SK-N-SH treated with all-trans-retinoic acid at 6 μM for 48 hours (cell line): ENCODE results near the gene SHISA2.

Experiments
- ATAC-seq: fragments of 200-7000 bp; cut with Tn5 transposase; 3 replicates; pipeline ENCODE4 v1.9.1; 2020; ENCODE audit warnings: mild to moderate bottlenecking, moderate library complexity
- ARNTL ChIP-seq: fragments of 450-650 bp; formaldehyde crosslinking; IDR thresholded peaks from 2 replicates; pipeline ENCODE4 v1.5.0; 2020; ENCODE audit warnings: low read depth, mild to moderate bottlenecking, moderate library complexity, borderline replicate concordance
- BACH2 ChIP-seq: fragments of 250-450 bp; sonication (Bioruptor Pico); IDR thresholded peaks from 2 replicates; pipeline ENCODE4 v1.9.0; 2021; ENCODE audit warnings: mild to moderate bottlenecking, borderline replicate concordance
- CSDC2 ChIP-seq: fragments of 250-450 bp; sonication (Bioruptor Pico); IDR thresholded peaks from 2 replicates; pipeline ENCODE4 v1.5.0; 2020; ENCODE audit warnings: mild to moderate bottlenecking, moderate library complexity
- ESRRG ChIP-seq: fragments of 250-450 bp; sonication (Bioruptor Pico); IDR thresholded peaks from 2 replicates; pipeline ENCODE4 v1.6.1; 2021; ENCODE audit warnings: mild to moderate bottlenecking
- GLIS3 ChIP-seq: fragments of 250-450 bp; sonication (Bioruptor Pico); IDR thresholded peaks from 2 replicates; pipeline ENCODE4 v1.5.0; 2020; ENCODE audit warnings: mild to moderate bottlenecking, moderate library complexity
- ISL1 ChIP-seq: fragments of 250-450 bp; sonication (Bioruptor Pico); IDR thresholded peaks from 2 replicates; pipeline ENCODE4 v2.1.2; 2022; ENCODE audit warnings: mild to moderate bottlenecking, moderate library complexity
- OSR1 ChIP-seq: fragments of 250-450 bp; sonication (Bioruptor Pico); IDR thresholded peaks from 2 replicates; pipeline ENCODE4 v1.8.0; 2022; ENCODE audit warnings: moderate library complexity, mild to moderate bottlenecking, inconsistent platforms
- PPARA ChIP-seq: fragments of 250-450 bp; sonication (Bioruptor Pico); IDR thresholded peaks from 2 replicates; pipeline ENCODE4 v1.5.0; 2020; ENCODE audit warnings: mild to moderate bottlenecking, borderline replicate concordance
- RARB ChIP-seq: fragments of 250-450 bp; sonication (Bioruptor Pico); IDR thresholded peaks from 2 replicates; pipeline ENCODE4 v1.8.0; 2021; ENCODE audit warnings: mild to moderate bottlenecking, moderate library complexity
- SNAI2 ChIP-seq: fragments of 250-450 bp; sonication (Bioruptor Pico); IDR thresholded peaks from 2 replicates; pipeline ENCODE4 v1.5.0; 2020; ENCODE audit warnings: mild to moderate bottlenecking, moderate library complexity
- TOX ChIP-seq: fragments of 250-450 bp; sonication (Bioruptor Pico); IDR thresholded peaks from 2 replicates; pipeline ENCODE4 v1.8.0; 2021; ENCODE audit warnings: mild to moderate bottlenecking, moderate library complexity, borderline replicate concordance
- ZC3H10 ChIP-seq: fragments of 250-450 bp; sonication (Bioruptor Pico); IDR thresholded peaks from 2 replicates; pipeline ENCODE4 v1.5.1; 2021; ENCODE audit warnings: mild to moderate bottlenecking, moderate library complexity
- ZFP3 ChIP-seq: fragments of 250-450 bp; sonication (Bioruptor Pico); IDR thresholded peaks from 2 replicates; pipeline ENCODE4 v1.5.0; 2020; ENCODE audit warnings: mild to moderate bottlenecking, moderate library complexity
- ZFP30 ChIP-seq: fragments of 450-650 bp; formaldehyde crosslinking; IDR thresholded peaks from 2 replicates; pipeline ENCODE4 v1.5.0; 2022; ENCODE audit warnings: mild to moderate bottlenecking, moderate library complexity
- ZNF565 ChIP-seq: fragments of 450-650 bp; formaldehyde crosslinking; conservative IDR thresholded peaks from 2 replicates; pipeline ENCODE4 v1.5.0; 2020; ENCODE audit warnings: low read depth, mild to moderate bottlenecking, moderate library complexity
- ZNF70 ChIP-seq: fragments of 450-650 bp; formaldehyde crosslinking; IDR thresholded peaks from 2 replicates; pipeline ENCODE4 v1.5.0; 2020; ENCODE audit warnings: mild to moderate bottlenecking, moderate library complexity
- ZNF8 ChIP-seq: fragments of 450-650 bp; formaldehyde crosslinking; IDR thresholded peaks from 2 replicates; pipeline ENCODE4 v1.5.0; 2020; ENCODE audit warnings: mild to moderate bottlenecking, moderate library complexity
- TF ChIP-seq, protein P1 (sequence below): fragments of 250-450 bp; sonication (Bioruptor Pico); IDR thresholded peaks from 2 replicates; pipeline ENCODE4 v1.5.1; 2021; ENCODE audit warnings: mild to moderate bottlenecking, moderate library complexity
- TF ChIP-seq, protein P2 (sequence below): fragments of 250-450 bp; sonication (Bioruptor Pico); IDR thresholded peaks from 2 replicates; pipeline ENCODE4 v1.8.0; 2021; ENCODE audit warnings: low read depth, mild to moderate bottlenecking, moderate library complexity, borderline replicate concordance
- TF ChIP-seq, protein P3 (sequence below): fragments of 250-450 bp; sonication (Bioruptor Pico); IDR thresholded peaks from 2 replicates; pipeline ENCODE4 v1.5.0; 2020; ENCODE audit warnings: mild to moderate bottlenecking, moderate library complexity
- TF ChIP-seq, protein P4 (sequence below): fragments of 250-450 bp; sonication (Bioruptor Pico); IDR thresholded peaks from 2 replicates; pipeline ENCODE4 v1.5.1; 2020; ENCODE audit warnings: low read depth, mild to moderate bottlenecking, moderate library complexity

SHISA2 gene

DNA sequence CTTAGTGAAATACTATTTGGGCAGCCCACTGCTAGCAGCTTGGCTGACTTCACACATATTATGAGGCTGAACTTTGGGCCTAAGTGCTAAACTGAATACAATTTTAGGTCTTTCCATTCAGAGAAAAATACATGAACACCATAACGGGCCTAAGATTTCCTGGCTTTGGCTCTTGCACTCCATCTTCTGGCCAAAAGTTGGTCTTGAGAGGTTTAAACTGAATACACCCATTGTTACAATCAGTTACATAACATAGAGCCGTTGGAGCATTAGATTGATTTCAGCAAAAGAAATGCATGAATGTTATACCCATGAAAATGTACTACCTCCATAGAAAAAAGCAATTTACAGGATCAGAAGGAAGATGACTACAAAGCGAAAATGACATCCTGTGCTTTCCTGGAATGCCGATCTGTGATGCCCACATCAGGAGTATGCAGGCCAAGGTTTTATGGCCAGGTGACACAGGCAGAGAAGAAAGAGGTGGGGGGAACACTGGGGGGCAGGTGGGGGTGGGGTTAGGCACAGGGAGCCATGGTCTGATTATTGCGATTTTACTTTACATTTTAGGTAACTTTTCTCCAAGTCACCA, 11.1 kb upstream of the SHISA2 start:
- peak; percentile 68 for ATAC-seq
- TF ChIP-seq ZNF70 (CRISPR knock-in tag) (no peak), ISL1 (CRISPR knock-in tag) (no peak), GLIS3 (no peak), BACH2 (CRISPR knock-in tag) (no peak), ZFP30 (CRISPR knock-in tag) (no peak), TOX (CRISPR knock-in tag) (no peak), CSDC2 (no peak), ZC3H10 (CRISPR knock-in tag) (no peak), SNAI2 (CRISPR knock-in tag) (no peak), OSR1 (no peak), ARNTL (no peak), ESRRG (CRISPR knock-in tag) (no peak), ZNF565 (no peak), ZNF8 (no peak)
- TF ChIP-seq, protein P1, sequence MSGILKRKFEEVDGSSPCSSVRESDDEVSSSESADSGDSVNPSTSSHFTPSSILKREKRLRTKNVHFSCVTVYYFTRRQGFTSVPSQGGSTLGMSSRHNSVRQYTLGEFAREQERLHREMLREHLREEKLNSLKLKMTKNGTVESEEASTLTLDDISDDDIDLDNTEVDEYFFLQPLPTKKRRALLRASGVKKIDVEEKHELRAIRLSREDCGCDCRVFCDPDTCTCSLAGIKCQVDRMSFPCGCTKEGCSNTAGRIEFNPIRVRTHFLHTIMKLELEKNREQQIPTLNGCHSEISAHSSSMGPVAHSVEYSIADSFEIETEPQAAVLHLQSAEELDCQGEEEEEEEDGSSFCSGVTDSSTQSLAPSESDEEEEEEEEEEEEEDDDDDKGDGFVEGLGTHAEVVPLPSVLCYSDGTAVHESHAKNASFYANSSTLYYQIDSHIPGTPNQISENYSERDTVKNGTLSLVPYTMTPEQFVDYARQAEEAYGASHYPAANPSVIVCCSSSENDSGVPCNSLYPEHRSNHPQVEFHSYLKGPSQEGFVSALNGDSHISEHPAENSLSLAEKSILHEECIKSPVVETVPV (CRISPR knock-in tag), result no peak
- TF ChIP-seq, protein P2, sequence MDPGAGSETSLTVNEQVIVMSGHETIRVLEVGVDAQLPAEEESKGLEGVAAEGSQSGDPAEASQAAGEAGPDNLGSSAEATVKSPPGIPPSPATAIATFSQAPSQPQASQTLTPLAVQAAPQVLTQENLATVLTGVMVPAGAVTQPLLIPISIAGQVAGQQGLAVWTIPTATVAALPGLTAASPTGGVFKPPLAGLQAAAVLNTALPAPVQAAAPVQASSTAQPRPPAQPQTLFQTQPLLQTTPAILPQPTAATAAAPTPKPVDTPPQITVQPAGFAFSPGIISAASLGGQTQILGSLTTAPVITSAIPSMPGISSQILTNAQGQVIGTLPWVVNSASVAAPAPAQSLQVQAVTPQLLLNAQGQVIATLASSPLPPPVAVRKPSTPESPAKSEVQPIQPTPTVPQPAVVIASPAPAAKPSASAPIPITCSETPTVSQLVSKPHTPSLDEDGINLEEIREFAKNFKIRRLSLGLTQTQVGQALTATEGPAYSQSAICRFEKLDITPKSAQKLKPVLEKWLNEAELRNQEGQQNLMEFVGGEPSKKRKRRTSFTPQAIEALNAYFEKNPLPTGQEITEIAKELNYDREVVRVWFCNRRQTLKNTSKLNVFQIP (CRISPR knock-in tag), result no peak
- TF ChIP-seq, protein P3, sequence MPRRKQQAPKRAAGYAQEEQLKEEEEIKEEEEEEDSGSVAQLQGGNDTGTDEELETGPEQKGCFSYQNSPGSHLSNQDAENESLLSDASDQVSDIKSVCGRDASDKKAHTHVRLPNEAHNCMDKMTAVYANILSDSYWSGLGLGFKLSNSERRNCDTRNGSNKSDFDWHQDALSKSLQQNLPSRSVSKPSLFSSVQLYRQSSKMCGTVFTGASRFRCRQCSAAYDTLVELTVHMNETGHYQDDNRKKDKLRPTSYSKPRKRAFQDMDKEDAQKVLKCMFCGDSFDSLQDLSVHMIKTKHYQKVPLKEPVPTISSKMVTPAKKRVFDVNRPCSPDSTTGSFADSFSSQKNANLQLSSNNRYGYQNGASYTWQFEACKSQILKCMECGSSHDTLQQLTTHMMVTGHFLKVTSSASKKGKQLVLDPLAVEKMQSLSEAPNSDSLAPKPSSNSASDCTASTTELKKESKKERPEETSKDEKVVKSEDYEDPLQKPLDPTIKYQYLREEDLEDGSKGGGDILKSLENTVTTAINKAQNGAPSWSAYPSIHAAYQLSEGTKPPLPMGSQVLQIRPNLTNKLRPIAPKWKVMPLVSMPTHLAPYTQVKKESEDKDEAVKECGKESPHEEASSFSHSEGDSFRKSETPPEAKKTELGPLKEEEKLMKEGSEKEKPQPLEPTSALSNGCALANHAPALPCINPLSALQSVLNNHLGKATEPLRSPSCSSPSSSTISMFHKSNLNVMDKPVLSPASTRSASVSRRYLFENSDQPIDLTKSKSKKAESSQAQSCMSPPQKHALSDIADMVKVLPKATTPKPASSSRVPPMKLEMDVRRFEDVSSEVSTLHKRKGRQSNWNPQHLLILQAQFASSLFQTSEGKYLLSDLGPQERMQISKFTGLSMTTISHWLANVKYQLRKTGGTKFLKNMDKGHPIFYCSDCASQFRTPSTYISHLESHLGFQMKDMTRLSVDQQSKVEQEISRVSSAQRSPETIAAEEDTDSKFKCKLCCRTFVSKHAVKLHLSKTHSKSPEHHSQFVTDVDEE (CRISPR knock-in tag), result no peak
- TF ChIP-seq, protein P4, sequence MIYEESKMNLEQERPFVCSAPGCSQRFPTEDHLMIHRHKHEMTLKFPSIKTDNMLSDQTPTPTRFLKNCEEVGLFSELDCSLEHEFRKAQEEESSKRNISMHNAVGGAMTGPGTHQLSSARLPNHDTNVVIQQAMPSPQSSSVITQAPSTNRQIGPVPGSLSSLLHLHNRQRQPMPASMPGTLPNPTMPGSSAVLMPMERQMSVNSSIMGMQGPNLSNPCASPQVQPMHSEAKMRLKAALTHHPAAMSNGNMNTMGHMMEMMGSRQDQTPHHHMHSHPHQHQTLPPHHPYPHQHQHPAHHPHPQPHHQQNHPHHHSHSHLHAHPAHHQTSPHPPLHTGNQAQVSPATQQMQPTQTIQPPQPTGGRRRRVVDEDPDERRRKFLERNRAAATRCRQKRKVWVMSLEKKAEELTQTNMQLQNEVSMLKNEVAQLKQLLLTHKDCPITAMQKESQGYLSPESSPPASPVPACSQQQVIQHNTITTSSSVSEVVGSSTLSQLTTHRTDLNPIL (CRISPR knock-in tag), result no peak

DNA sequence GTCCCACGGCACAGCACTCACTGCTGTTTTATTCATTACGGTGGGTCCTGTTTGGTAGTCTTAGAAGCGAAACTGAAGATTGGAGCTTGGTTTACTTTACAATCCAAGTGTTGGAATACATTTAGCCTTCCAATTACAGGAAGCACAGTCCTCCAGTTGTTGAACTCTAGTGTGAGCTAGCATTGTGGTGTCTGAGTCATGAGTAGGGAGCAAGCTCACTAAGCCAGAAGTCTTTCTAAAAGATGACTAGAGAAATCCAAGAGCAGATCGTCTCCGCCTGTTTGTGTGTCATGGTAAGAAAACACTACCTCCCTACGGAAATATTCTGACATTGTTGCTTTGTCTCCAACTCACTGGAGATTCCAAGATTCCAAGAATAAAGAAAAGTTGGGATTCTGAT, 10.1 kb upstream of the SHISA2 start:
- TF ChIP-seq GLIS3 (no peak), ZFP30 (CRISPR knock-in tag) (no peak), PPARA (CRISPR knock-in tag) (no peak), RARB (CRISPR knock-in tag) (no peak), ARNTL (no peak), ZNF8 (no peak), ZNF70 (CRISPR knock-in tag) (no peak), ZFP3 (CRISPR knock-in tag) (no peak), ESRRG (CRISPR knock-in tag) (no peak)
- TF ChIP-seq, protein P1 (CRISPR knock-in tag), result no peak
- TF ChIP-seq, protein P2 (CRISPR knock-in tag), result no peak
- ATAC-seq, result no peak
